GM19238 (cell line): ENCODE results near the gene EHD1.
"Not testable (repeated sequence)": the region's sequence is repeated elsewhere in the genome, so short reads cannot be mapped to it uniquely, and the experiment has no call there.

Experiments
- DNase-seq: peaks from one replicate; pipeline ENCODE4 v3.0.0; 2011; ENCODE audit warnings: low spot score; ENCODE audit not compliant: insufficient read length

EHD1 gene

DNA sequence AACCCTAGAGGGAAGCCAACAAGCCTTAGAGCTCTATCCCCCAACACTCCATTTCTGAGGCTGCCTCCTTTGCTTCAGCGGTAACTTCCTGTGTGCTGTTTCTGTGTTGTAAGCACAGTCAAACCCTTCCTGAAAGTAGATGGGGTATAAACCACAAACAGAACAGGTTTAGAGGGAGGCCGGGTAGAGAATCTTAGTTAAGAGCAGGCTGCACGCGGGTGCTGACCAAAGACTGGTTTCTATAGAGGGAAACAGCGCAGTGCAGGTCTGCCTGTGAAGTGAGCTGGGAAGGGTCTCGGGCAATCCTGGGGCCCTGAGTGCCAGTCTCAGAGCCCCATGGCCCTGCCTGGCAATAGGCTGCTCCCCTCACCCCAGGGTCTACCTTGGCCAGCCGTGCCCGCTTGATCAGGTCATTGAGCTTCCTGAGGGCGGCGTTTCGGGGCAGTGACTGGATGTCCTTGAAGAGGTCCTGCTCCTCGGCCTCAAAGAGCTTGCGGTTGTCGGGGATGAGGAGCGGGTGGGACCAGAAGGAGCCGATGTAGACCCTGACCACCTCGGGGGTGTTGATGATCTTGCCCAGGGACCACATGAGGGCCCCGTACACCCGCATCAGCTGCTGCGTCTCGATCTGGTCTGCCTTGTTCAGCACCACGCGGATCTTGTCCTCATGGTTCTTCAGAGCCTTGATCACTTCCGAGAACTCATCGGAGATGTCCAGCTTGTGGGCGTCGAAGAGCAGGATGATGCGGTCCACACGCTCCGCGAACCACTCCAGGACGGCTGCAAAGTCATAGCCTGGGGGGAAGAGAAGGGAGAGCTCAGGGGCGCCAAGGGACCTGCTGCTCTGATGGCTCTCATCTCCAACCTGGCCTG, 18.6 kb downstream of the EHD1 start:
- DNase-seq: peak; percentile 93

DNA sequence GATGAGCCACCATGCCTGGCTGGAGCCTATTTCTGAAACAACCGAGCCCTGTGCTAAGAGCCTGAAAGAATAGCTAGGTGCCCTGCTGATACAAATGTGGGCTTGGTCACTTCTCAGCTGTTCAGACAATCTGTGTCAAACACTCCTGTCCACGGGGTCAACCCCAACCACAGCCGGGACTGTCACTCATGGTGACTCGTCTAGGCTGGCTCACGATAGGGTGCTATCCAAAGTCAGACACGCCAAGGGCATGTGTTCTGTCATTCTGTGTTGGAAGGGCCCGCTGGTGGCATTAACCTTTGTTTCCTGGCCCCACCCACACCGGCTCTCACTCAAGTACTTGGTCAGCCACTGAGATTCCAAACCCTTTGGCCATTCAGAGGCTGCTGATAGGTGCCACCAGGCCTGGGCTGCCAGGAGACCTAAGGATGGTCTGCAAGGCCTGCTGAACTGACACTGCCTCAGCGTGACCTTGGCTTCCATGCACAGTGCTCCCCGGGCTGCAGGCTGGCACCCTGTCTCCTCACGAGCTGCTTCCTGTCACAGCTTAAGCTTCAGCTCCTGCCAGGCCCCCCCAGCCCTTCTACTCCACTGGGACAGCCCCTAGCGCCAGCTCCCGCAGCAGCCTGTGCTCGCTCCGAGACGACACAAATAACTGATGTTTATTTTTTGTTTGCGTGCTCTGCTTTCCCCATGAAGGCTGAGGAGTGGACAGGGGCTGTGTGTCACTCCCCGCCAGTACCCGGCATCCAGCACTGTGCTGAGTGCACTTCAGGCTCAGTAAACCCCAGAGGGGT, 19.8 kb downstream of the EHD1 start:
- no peak for DNase-seq

- no peak for DNase-seq
Observed at GRCh38 chr11:64857485-64857884, 20.9 kb downstream of the EHD1 start.

- DNase-seq: no peak
Observed at GRCh38 chr11:64856382-64857227, 21.8 kb downstream of the EHD1 start.

- DNase-seq: no peak
Observed at GRCh38 chr11:64855596-64856304, 22.7 kb downstream of the EHD1 start.

DNA sequence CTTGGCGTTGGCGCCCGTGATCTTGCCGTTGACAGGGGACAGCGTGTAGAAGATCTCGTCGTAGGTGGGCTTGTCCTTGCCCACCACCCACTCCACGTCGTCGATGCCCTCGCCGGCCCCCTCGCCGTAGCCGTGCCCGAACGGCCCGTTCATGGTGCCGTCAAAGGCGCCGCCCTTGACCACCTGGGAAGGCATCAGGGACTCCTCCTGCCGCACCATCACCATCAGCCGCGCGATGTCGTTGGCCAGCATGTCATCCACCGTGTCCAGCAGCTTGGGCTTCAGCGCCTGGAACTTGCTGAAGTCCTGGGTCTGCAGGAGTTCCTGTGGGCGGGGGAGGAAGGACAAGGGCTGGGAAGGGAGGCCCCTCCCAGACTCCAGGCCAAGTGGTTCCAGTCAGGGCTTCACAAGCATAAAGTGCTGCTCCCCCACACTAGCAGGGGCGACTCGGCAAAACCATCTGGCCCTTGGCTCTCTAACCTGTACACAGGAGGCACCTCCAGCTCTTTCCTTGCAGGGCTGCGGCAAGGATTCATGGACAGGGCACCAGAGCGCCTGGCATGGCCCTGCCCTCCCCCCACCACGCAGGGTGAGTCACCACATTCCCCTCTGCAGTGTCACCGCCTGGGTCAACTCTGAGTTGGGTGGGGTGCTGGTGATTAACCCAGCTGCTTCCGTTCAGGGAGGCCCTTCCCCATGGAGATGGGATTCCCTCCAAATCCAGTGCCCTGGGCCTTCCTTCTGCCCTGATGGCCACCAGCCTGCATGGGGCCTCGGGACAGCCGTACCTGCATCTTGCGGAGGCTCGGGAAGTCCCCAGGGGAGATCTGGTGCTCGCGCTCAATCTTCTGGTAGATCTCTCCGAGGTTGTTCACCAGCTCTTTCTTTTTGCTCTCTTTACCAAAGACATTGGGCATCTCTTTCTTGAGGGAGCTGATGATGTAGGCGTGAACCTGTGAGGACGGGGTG, 23.6 kb downstream of the EHD1 start:
- no peak for DNase-seq

- DNase-seq: no peak
Observed at GRCh38 chr11:64854157-64854533, 24.3 kb downstream of the EHD1 start.

DNA sequence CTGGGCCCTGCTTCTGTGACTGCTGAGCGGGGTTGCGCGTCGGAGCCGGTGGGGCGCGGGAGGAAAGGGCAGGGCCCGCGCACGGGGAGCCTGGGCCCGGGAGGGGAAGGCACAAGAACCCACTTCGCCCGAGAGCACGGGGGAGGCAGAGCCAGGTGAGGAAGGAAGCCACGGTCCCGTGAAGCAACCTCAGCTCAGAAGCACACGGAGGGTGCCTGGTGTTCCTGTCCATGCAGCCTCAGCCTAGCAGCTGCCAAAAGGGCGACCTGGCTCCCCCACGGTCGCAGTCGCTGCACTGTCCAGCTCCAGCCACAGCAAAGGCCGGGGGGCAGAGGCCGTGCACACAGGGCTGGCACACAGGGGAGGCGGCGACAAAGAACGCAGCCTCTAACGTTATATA, 24.7 kb downstream of the EHD1 start:
- no peak for DNase-seq

- DNase-seq: no peak
Observed at GRCh38 chr11:64852804-64853509, 25.5 kb downstream of the EHD1 start.

DNA sequence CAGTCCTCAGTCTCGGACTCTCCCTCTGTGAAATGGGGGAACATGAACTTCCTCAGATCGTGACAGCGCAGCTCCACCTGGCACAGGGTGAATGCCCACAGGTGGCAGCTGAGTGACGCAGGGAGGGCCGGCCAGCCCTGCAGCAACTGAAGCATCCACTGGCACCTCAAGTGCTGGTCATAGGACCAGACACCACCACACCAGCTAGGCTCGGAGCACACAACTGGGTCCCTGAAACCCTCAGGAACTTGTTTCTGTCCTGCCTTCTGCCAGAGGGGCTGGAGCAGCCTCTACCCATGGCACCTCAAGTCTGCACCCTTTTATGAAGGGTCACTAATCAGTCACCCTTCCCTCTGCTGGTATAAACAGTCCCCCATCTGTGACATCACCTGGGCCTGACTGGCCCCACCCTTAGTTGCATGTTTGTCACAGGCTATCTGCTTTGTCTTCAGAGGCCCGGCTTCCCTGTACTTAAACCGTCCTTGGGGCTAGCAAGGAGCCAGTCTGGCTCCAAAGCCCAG, 26.5 kb downstream of the EHD1 start:
- DNase-seq: no peak

GRCh38 chr11:64850979-64851567, 27.3 kb downstream of the EHD1 start:
- DNase-seq: peak; percentile 95

- no peak for DNase-seq
Observed at GRCh38 chr11:64849598-64850356, 28.6 kb downstream of the EHD1 start.

GRCh38 chr11:64848826-64849597, 29.4 kb downstream of the EHD1 start:
- no peak for DNase-seq

DNA sequence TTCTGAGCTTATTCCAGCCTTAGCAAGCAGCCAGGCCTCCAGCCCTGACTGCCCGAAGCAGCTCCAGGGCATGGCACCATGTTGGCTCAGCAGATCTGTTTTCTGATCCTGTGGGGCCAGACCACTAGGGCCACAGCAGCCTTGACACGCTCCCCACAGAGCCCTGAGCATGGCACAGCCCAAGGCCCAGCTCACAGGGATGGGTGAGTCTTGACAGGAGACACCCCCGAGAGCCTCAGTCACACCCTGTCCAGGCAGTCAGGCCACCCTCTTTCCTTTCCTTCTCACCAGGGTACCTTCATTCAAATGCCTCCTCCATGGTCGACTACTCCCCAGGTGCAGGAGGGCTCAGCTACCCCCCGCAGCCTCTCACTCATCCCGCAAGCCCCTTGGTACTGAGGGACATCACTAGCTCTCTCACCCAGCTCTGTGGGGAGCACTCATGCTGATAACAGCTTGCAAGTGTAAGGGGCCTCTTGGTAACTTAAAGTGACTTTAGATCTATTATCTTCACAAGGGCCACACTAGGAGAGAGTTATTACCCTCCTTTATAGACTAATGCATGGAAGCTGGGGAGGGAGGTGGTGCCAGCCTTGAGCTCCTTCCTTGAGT, 30.1 kb downstream of the EHD1 start:
- DNase-seq: no peak

DNA sequence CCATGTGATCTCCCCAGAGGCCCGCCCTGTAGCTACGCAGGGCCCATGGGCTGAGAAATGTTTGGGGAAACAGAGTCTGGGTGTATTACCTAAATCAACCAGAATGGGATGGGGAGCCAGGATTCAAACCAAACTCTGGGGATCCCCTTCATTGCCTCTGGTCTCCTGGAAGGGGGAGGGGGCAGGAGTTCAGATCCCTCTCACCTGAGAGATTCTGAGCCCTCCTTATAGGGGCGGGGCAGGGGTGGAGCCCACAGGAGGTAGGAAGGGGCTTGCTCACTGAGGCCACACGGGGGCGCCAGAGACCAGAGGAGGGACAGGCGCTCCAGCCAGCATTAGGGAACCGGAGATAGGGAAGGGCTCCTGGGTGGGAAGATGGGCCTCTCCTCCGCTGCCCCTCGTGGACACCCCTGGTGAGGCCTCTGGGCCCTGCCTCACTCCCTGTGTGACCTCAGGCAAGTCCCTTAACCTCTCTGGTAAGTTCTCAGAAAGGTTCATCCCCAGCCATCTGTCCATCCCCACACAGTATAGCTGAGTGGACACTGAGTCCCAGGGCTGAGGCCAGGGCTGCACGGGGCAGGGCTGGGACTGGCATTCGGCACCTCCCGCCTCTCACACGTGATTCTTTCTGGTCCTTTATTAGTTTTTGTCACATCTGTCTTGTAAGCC, 31.3 kb downstream of the EHD1 start:
- DNase-seq: peak; percentile 91

- DNase-seq: not testable (repeated sequence)
Observed at GRCh38 chr11:64845776-64846129, 32.7 kb downstream of the EHD1 start.
